ENCODE data around the gene MOV10L1.
A peak's percentile ranks its signal among the peaks of the same experiment; 100 is the strongest.

Gene MOV10L1

DNA sequence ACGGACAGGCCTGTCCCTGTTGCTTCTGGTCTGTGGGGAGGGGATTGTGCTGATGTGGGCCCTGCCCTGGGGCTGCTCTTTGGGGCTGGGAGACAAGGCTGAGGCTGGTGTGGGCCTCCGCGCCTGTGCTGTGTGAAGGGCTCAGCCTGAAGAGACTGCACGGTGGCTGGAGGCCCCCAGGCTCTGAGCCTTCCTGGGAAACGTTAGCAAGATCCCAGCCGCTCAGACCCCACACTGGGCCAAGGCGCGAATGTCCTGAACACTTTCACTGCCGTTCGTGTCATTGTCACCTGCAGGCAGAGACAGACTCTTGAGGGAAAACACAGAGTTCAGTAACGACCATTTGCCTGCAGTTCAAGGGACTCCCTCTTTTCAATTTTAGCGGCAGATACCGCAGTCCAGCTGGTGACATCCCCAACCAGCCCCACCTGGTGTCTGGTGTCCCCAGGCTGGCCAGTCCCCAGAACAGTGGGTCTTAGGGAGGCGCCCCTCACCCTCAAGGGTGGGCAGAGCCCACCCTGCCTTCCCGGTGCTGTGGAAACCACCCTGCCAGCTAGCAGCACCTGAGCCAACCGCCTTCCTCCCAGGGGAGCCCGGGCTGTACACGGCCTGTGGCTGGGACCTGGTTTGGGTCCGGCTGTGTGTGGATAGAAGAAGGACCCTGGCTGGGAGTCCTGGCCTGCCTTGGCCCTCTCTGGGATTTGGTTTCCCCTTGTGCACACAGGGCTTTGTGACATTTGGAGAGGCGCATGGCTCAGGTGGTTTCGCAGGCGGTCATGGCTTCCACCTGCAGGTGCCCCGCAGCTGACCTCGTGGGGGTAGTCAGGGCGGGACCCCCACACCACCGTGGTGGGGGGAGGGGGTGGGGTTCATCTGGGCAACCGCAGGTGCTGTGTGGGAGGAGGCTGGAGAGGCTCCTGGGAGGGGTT lies 86.4 kb downstream of the MOV10L1 start:
- DNase-seq (ENCODE audit: low read depth), result no peak

GRCh38 chr22:50176850-50177536 lies 87.2 kb downstream of the MOV10L1 start:
- DNase-seq (ENCODE audit: low read depth), result no peak

DNA sequence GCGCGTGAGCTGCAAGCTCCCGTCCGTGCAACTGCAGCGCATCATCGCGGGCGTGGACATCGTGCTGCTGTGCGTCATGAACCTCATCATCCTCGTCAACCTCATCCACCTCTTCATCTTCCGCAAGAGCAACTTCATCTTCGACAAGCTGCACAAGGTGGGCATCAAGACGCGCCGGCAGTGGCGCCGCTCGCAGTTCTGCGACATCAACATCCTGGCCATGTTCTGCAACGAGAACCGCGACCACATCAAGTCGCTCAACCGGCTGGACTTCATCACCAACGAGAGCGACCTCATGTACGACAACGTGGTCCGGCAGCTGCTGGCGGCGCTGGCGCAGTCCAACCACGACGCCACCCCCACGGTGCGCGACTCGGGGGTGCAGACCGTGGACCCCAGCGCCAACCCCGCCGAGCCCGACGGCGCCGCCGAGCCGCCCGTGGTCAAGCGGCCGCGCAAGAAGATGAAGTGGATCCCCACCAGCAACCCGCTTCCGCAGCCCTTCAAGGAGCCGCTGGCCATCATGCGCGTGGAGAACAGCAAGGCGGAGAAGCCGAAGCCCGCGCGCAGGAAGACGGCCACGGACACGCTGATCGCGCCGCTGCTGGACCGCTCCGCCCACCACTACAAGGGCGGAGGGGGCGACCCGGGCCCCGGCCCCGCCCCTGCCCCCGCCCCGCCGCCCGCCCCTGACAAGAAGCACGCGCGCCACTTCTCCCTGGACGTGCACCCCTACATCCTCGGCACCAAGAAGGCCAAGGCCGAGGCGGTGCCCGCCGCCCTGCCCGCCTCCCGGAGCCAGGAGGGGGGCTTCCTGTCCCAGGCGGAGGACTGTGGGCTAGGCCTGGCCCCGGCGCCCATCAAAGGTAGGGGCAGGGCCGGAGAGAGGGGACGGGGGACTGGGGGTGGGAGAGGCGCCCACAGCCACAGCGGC lies 88.0 kb downstream of the MOV10L1 start:
- no peak for DNase-seq (ENCODE audit: low read depth)

- DNase-seq (ENCODE audit: low read depth), result no peak
Measured at GRCh38 chr22:50178471-50178864, 88.7 kb downstream of the MOV10L1 start.

DNA sequence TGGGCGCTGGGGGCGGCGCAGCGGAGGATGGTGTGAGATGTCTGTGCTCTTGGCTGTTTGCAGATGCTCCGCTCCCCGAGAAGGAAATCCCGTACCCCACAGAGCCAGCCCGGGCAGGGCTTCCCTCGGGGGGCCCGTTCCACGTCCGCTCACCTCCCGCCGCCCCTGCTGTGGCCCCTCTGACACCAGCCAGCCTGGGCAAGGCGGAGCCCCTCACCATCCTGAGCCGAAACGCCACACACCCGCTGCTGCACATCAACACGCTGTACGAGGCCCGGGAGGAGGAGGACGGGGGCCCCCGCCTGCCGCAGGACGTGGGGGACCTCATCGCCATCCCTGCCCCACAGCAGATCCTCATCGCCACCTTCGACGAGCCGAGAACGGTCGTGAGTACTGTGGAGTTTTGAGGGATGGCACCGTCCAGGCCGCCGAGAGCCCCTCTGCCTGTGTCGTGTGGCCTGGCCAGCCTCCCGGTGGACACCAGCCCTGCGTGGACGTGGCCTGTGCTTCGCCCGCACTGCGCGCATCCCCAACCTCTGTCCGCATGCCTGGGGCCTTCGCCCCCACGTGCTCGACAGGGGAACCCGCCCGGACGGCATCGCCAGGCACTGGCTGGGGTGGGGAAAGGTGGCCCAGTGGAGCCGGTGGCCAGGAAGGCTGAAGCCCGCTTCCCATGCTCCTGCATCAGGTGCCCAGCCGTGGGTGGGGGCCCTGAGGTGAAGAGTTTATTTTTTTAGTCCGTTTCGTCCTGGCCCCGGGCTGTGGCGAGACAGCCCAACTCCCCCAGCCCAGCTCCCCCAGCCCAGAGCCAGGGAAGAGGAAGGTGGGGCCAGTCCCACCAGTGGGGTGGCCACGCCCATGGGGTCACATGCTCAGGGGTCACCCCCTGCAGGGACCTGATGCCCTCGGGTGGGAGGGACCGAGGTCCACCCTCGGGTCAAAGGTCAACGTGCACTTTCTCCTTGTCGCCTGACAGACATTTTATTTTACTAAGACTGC lies 89.4 kb downstream of the MOV10L1 start:
- no peak for DNase-seq (ENCODE audit: low read depth)

DNA sequence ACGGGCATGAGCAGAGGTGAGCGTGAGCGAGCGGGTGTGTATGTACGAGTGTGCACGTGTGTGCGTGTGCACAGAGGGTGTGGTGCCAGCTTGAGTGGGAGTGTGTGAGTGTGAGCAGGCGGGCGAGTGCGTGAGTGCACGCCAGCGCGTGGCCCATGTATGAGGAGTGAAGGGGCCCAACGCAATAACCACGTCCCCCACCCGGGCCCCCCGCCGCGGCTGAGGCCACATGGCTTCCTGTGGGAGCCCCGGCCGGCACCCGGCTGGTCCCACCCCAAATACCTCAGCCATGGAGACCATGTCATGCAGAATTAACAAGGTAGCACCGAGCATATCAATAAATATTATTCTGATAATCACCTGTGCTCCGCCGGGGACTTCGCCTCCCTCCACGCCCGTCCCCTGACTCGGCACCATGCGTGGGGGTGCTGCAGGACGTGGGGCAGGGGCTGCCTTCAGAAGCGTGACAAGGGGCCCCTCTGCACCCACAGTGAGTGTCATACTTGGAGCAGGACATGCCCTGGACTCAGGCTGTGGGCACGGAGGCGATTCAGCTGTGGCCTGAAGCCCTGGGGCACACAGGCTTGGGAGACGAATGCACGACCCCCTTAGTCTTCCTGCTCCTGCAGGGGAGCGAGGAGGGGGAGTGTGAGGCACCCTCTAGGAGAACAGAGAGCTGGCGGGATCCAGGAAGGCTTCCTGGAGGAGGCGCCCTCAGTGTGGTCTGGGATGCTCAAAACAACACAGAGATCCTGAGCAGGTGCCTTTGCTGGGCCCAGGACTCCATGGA lies 90.3 kb downstream of the MOV10L1 start:
- DNase-seq (ENCODE audit: low read depth), result no peak

GRCh38 chr22:50180727-50181521 lies 91.1 kb downstream of the MOV10L1 start:
- no peak for DNase-seq (ENCODE audit: low read depth)

GRCh38 chr22:50182176-50183081 lies 92.6 kb downstream of the MOV10L1 start:
- DNase-seq (ENCODE audit: low read depth), result no peak

- no peak for DNase-seq (ENCODE audit: low read depth)
Measured at GRCh38 chr22:50183141-50183971, 93.5 kb downstream of the MOV10L1 start.

GRCh38 chr22:50184004-50184901 lies 94.4 kb downstream of the MOV10L1 start:
- peak; percentile 80 for DNase-seq (ENCODE audit: low read depth)

DNA sequence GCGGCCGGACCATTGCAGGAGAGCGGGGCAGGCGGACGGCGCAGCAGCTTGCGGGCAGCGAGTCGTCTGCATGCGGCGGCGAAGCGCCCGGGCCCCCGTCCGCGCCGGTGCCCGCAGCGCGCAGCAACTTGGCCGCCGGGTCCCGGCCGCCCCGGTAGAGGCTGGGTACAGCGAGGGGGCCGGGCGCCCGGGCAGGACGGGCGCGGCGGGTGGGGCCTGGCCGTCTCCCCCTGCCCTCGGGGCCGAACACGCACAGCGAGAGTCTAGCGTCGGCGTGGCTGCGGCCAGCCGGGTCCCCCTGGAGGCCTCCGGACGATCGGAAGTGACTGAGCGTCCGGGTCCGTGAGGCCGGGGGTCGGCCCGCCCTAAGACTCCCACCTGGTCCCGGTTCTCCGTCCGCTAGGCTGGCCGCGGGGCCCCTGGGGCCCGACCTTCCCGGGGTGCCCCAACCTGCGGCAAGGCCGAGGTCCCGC lies 95.1 kb downstream of the MOV10L1 start:
- DNase-seq (ENCODE audit: low read depth), result no peak

DNA sequence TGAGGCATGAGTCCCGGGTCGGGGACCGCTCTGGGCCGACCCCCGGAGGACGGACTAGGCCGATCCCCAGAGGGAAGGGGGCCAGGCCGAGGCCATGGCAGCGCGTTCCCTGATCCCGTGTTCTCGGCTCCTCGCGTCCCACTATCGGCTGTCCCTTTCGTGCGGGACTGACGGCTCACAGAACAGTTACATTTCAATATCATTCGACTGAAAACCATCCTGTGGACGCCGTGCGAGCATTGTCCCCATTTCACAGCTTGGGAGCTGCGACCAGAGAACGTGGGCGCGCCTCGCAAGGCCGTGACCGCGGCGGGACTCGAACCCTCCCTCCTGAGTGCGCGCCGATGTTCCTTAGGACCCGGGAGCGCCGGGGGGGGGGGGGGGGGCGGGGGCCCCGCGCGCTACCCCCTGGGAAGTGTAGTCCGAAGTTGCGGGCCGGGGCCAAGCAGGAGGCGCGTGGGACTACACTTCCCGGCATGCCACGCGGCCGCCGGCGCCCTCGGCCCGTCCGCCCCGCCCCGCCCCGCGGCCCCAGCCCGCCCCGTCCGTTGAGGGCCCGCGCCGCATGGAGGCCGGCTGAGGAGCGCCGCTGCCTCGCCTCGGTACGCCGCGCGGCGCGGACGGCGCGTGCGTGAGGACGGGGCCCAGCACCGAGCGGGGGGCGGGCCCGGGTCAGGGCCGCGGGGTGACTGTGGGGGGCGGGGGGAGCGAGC lies 95.7 kb downstream of the MOV10L1 start, which contains the start of gene TRABD:
Gene TRABD (plus strand): TSS at position 539 of the 713 bp plus-strand sequence. CDS start 7,148 bp downstream, outside the sequence.
- DNase-seq (ENCODE audit: low read depth), result peak; percentile 90

DNA sequence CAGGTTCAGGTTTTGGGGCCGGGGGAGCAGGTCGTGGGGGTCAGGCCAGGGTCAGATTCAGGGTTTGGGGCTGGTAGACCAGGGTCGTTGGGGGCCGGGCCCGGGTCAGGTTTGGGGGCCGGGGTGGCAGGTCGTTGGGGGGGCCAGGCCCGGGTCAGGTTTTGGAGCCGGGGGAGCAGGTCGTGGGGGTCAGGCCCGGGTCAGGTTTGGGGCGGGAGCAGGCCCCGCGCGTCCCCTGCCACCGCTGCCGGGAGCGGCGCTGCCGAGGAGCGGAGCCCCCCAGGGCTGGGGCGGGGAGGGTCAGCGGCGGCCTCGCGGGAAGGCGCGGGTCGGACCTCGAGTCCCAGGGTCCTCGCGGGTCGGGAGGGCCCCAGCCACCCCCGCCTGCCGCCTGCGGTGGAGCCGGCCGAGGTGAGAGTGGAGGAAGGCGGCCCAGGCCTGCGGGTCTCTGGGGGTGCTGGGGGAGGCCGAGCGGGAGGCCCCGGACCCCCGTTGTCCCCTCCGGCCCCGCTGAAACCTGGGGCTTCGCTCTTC lies 96.4 kb downstream of the MOV10L1 start:
- DNase-seq (ENCODE audit: low read depth), result no peak

- DNase-seq (ENCODE audit: low read depth), result peak; percentile 48
Measured at GRCh38 chr22:50186761-50187523, 97.1 kb downstream of the MOV10L1 start.
